ENCODE measurements around the gene RAD51B.

DNA sequence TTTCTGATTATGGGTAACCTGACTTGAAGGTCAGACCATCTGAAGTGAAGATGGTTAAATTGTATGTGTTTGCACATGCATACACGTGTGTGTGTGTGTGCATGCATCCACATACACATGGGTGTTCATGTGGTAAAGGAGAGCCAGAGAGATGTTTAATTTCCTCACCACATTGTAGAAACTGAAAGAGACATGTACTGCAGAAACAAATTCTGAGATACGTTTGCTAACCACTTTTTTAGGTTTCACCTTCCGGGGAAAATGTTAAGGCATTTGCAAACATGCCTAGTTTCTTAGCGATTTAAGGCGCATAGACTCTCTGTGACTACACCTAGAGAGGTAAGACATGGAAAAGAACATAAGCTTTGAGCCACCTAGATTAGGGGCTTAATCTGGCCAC lies 362.9 kb downstream of the RAD51B start:
- TF ChIP-seq CTCF (IDR thresholded peaks at IDR 0.05; ENCODE audit: insufficient read depth, low read length), result no peak
- no peak for TF ChIP-seq POLR2AphosphoS5 (IDR thresholded peaks at IDR 0.05; ENCODE audit: low read depth)
- TF ChIP-seq REST (IDR thresholded peaks at IDR 0.05; ENCODE audit: insufficient replicate concordance, low read depth), result no peak
- no peak for TF ChIP-seq GABPA (IDR thresholded peaks at IDR 0.05; ENCODE audit: low read depth)

Measured in HL-60 (cell line).